Esophagus muscularis mucosa (tissue), 3 donors: Measurements from ENCODE around the gene ELOVL6.

Source experiments
- POLR2A ChIP-seq: fragments of 450-650 bp; IDR thresholded peaks from one replicate; pipeline ENCODE4 v1.6.1; 2017; ENCODE audit warnings: antibody characterized with exemption, moderate library complexity, mild to moderate bottlenecking, low read depth
- TF ChIP-seq, protein P1 (sequence below), 3 experiments: fragments of 200-600 bp in 2 of 3; fragments of 450-650 bp in 1 of 3; sonication (generic) in 2 of 3; IDR thresholded peaks; one replicate each; pipeline ENCODE4 v1.5.1; 2017 to 2019; ENCODE audit warnings: antibody characterized with exemption in 3 of 3, mild to moderate bottlenecking in 2 of 3, moderate library complexity in 1 of 3

DNA sequence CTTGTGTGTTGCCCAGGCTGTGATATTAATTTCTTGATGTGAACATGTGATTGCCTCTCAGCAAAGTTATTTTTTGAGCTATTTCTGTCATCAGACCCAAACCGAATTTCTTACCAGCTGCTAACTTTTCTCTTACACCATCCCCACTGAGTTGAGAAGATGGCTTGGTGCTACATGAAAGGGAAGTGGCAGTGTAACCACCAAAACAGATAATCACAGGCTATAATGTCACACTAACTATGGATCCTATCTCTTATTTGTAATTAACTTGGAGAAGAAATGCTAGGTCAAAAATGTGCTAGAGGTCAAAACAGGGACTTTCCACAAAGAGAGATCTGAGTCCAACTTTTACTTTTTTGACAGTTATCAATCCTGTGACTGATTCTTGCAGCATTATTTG is 43.8 kb downstream of the ELOVL6 start:
- TF ChIP-seq, protein P1, sequence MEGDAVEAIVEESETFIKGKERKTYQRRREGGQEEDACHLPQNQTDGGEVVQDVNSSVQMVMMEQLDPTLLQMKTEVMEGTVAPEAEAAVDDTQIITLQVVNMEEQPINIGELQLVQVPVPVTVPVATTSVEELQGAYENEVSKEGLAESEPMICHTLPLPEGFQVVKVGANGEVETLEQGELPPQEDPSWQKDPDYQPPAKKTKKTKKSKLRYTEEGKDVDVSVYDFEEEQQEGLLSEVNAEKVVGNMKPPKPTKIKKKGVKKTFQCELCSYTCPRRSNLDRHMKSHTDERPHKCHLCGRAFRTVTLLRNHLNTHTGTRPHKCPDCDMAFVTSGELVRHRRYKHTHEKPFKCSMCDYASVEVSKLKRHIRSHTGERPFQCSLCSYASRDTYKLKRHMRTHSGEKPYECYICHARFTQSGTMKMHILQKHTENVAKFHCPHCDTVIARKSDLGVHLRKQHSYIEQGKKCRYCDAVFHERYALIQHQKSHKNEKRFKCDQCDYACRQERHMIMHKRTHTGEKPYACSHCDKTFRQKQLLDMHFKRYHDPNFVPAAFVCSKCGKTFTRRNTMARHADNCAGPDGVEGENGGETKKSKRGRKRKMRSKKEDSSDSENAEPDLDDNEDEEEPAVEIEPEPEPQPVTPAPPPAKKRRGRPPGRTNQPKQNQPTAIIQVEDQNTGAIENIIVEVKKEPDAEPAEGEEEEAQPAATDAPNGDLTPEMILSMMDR (IDR thresholded peaks at IDR 0.05): no peak
- TF ChIP-seq POLR2A: no peak
